DND-41 (cell line): Measurements from ENCODE around the gene PHOSPHO1.

Experiments
- CTCF ChIP-seq: IDR thresholded peaks from 2 replicates; pipeline ENCODE4 v1.5.1; 2012; ENCODE audit warnings: borderline replicate concordance, low read length, moderate library complexity, mild to moderate bottlenecking; ENCODE audit not compliant: poor library complexity, severe bottlenecking; ENCODE audit errors: extremely low read depth
- EZH2 ChIP-seq: IDR thresholded peaks from 3 replicates; pipeline ENCODE4 v1.6.1; 2012; ENCODE audit warnings: borderline replicate concordance, low read depth, mild to moderate bottlenecking, moderate library complexity, low read length, inconsistent platforms; ENCODE audit not compliant: severe bottlenecking

DNA sequence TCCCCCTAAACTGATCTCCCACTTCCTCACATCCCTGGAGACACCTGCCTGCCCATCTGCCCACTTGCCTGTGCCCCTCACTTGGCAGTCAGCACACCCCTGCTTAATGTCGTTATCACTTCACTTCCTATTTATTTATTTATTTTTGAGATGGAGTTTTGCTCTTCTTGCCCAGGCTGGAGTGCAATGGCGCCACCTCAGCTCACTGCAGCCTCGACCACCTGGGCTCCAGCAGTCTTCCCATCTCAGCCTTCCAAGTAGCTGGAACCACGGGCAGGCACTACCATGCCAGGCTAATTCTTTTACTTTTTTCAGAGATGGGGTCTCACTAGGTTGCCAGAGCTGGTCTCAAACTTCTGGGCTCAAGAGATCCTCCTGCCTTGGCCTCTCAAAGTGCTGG, 23.5 kb upstream of the PHOSPHO1 start:
- TF ChIP-seq CTCF, result peak; percentile 13
- no peak for TF ChIP-seq EZH2
